Measurements from ENCODE around the gene MOB3B.

DNA sequence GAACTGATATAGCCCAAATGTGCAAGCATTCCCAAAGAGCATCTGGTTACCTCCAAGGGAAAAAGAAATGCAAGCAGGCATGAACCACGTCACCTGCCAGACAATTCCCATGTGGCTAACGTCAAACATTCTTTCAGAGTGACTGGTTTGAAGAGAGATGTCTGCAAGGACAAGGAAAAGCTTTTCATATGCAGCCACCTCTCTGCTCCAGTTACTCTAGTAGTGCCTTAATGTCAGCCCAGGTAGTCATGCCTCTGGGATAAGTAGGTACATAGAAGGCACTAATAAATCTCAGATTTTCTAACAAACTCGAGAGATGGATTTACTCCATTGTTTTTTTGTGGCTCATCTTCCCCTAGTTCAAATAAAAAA, 102.4 kb downstream of the MOB3B start:
- TF ChIP-seq, protein P1, sequence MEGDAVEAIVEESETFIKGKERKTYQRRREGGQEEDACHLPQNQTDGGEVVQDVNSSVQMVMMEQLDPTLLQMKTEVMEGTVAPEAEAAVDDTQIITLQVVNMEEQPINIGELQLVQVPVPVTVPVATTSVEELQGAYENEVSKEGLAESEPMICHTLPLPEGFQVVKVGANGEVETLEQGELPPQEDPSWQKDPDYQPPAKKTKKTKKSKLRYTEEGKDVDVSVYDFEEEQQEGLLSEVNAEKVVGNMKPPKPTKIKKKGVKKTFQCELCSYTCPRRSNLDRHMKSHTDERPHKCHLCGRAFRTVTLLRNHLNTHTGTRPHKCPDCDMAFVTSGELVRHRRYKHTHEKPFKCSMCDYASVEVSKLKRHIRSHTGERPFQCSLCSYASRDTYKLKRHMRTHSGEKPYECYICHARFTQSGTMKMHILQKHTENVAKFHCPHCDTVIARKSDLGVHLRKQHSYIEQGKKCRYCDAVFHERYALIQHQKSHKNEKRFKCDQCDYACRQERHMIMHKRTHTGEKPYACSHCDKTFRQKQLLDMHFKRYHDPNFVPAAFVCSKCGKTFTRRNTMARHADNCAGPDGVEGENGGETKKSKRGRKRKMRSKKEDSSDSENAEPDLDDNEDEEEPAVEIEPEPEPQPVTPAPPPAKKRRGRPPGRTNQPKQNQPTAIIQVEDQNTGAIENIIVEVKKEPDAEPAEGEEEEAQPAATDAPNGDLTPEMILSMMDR (conservative IDR thresholded peaks at IDR 0.05 in 1 of 2, IDR thresholded peaks at IDR 0.05 in 1 of 2; ENCODE audit: low read depth in 1 of 2, low read length in 2 of 2), result no peak
- TF ChIP-seq EZH2 (IDR thresholded peaks at IDR 0.05; ENCODE audit: low read length, missing control alignments), result no peak
